Measurements from ENCODE around the gene PLEK2.
"Not testable (repeated sequence)": the region's sequence is repeated elsewhere in the genome, so short reads cannot be mapped to it uniquely, and the experiment has no call there.

PLEK2 gene

GRCh38 chr14:67426983-67427606 is 15.1 kb upstream of the PLEK2 start:
- FAIRE-seq = peak; percentile 40

DNA sequence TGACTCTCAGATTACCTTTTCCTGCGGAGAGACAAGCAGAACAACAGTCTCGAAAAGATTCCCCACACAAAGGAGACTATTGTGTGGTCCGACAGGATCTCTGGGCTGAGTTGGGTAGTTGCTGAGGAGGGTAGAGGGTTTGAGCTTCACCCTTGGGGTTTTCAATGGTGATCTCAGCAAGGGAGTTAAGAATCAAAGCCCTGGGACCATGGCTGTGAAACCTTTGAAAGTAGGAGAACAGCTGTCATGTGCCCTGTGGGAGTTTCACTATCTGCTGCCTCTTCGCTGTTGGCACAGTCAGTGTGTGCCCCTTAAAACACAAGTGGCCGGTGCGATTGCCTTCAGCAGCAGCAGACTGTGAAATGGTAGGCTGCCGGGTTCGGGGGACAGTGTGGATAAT is 14.2 kb upstream of the PLEK2 start:
- no peak for FAIRE-seq

DNA sequence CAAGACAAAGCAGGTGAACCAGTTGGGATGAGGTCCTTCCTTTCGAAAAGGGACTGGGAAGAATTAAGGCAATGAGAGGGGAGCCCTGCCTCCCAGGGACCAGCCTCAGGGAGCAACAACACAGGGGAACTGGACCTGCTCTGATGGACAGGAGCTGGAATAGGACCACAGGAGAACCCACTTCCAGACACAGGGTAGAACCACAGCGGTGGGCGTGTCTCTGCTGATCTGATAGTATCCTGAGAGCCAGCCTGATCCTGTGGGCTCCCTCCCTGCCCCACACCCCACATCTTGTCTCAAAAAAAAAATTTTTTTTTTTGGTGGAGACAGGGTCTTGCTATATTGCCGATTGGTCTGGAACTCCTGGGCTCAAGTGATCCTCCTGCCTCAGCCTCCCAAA is 13.6 kb upstream of the PLEK2 start:
- FAIRE-seq = no peak

DNA sequence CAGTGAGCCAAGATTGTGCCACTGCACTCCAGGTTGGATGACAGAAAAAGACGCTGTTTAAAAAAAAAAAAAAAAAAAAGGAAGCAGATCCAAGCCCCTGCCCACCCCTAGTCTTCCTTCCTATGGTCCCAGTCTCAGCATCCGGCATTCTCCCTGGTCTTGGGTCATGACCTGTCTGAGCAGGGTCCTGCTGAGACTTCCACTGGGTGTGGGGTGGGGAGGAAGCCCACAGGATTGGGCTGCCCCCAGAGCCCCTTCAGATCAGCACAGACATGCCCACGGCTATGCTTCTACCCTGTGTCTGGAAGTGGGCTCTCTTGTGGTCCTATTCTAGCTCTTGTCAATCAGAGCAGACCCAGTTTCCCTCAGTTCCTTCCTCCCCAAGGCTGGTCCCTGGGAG is 12.6 kb upstream of the PLEK2 start:
- no peak for FAIRE-seq

DNA sequence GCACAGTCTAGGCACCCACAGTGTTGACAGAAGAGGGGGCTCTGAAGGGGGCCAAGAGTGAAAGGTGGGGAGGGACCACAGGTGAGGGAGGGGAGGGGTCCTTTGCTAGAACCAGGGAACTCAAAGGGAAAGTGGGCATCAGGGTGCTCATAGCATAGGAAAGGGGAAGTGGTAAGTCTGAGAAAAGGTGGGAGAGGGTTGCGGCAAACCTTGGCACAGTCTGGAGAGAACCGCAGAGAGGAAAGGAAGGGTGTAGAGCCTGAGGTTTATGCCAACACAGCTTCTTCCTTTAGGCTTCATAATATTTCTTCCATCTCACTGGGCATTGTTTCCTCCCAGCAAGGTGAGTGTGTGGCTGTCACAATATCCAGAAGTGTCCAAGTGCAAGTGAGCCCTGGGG is 11.5 kb upstream of the PLEK2 start:
- no peak for FAIRE-seq

GRCh38 chr14:67421356-67422224 is 9.6 kb upstream of the PLEK2 start:
- FAIRE-seq = no peak

GRCh38 chr14:67420102-67420739 is 8.3 kb upstream of the PLEK2 start:
- no peak for FAIRE-seq

- FAIRE-seq = no peak
Measured at GRCh38 chr14:67418401-67419191, 6.6 kb upstream of the PLEK2 start.

DNA sequence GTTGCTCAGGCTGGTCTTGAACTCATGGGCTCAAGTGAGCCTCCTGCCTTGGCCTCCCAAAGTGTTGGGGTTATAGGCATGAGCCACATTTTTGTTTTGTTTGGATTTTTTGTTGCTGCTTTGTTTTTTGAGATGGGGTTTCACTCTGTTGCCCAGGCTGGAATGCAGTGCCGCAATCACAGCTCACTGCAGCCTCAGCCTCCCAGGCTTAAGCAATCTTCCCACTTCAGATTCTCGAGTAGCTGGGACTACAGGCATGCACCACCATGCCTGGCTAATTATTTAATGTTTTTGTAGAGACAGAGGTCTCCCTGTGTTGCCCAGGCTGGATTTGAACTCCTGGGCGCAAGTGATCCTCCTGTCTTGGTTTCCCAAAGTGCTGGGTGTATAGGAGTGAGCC is 5.7 kb upstream of the PLEK2 start:
- no peak for FAIRE-seq

- FAIRE-seq = no peak
Measured at GRCh38 chr14:67416810-67417209, 4.8 kb upstream of the PLEK2 start.

GRCh38 chr14:67416085-67416484 is 4.1 kb upstream of the PLEK2 start:
- FAIRE-seq = no peak

- not testable (repeated sequence) for FAIRE-seq
Measured at GRCh38 chr14:67415610-67416009, 3.6 kb upstream of the PLEK2 start.

DNA sequence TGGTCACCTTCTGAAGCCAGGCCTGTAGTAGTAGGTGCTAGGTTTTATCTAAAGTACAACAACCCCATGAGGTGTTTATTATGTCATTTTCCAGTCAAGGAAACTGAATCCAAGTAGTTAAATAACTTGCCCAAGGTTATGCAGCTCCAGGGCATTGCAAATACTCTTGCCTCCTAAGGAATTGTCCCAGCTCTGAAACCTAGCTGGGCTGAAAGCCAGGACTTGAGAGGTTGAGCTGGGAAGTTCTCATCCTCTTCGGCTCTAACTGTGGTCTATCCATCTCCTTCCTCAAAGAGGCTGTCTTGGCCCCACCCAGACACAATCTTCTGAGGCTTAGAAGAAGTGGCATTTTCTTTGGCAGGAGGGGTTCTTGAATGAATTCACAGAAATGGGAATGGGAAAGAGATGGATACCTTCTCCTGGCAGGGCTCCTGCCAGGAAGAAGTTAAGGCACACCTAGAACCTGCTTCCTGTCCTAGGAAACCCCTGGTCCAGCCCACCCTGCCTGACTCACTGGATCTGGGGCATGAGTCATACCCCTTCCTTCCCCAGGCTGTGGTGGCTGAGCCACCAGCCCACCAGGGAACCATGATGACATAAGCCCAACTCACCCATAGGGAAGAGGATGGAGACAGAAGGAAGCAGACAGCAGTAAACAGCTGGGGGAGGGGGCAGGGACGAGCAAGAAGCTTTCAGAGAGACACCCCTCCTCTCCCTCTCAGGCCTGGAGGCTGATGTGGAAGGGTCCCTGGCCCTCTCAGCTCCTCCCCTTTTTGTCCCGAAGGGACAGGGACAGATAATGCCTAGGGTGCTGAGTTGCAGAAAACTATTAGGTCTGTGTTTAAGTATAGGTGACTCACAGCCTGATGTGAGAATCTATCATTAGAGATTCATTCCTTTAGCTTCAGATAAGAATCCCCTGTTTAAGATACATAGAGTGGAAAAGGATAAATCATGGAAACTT is 2.1 kb upstream of the PLEK2 start:
- no peak for FAIRE-seq

GRCh38 chr14:67411370-67411769 is 595 bp downstream of the PLEK2 start:
- no peak for FAIRE-seq

- no peak for FAIRE-seq
Measured at GRCh38 chr14:67410313-67410712, 1.7 kb downstream of the PLEK2 start.

- no peak for FAIRE-seq
Measured at GRCh38 chr14:67409461-67409860, 2.5 kb downstream of the PLEK2 start.

GRCh38 chr14:67408122-67408801 is 3.7 kb downstream of the PLEK2 start:
- FAIRE-seq = not testable (repeated sequence)

DNA sequence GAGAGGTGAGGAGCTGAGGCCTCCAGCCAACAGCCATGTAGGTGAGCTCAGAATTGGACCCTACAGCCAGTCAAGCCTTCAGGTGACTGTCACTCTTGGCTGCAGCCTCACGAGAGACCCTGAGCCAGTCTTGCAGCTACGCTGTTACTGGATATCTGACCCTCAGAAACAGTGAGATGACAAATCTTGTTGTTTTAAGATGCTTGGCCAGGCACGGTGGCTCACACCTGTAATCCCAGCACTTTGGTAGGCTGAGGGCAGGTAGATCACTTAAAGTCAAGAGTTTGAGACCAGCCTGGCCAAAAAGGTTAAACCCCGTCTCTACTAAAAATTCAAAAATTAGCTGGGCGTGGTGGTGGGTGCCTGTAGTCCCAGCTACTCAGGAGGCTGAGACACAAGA is 6.2 kb downstream of the PLEK2 start:
- no peak for FAIRE-seq

DNA sequence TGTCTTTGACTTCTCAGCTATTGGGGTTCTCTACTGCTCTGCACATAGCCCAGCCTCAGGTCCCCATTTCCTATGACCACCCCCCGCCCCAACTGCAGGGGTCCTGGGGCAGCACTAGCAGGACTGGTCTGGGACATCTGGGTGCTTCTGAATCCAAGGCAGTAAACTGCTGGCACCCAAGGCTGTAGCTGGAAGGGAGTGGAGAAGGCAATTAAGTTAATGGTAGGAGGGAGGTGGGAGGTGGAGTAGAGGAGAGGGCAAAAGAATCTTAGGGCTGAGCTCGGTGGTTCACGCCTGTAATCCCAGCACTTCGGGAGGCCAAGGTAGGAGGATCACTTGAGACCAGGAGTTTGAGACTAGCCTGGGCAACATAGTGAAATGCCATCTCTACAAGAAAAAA is 11.5 kb downstream of the PLEK2 start:
- no peak for FAIRE-seq

DNA sequence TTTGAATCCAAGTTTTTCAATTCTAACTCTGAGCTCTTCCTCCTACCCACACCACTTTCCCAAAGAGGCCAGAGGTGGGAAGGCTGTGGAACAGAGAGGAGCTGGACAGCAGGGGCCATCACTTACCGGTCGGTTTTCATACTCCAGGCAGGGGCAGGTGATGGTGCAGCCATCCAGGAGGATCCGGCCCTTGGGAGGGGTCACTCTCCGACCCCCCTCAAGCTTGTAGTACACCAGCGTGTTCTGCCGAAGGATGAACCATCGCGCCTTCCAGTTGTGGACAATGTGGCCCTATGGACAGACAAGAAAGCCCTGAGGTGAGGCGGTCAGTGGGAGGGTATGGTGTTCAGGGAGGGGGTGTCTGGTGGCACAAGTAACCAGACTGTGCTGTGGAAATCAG is 14.4 kb downstream of the PLEK2 start:
- FAIRE-seq = no peak

GRCh38 chr14:67396381-67396970 is 15.5 kb downstream of the PLEK2 start:
- no peak for FAIRE-seq
